ENCODE measurements around the gene SS18L1.

GRCh38 chr20:62222266-62222850 lies 78.8 kb downstream of the SS18L1 start:
- TF ChIP-seq CTCF (IDR thresholded peaks at IDR 0.05) = no peak
- no peak for TF ChIP-seq POLR2A (IDR thresholded peaks at IDR 0.05)

Data from uterus (tissue), 2 donors.